GM23248 (cell line): ENCODE measurements around the gene DCUN1D1.

Experiments
- EZH2 ChIP-seq: fragments of 200-600 bp; sonication (generic); IDR thresholded peaks from 2 replicates; pipeline ENCODE4 v1.6.1; 2018; ENCODE audit warnings: antibody characterized with exemption, mild to moderate bottlenecking; ENCODE audit not compliant: insufficient read depth, poor library complexity, severe bottlenecking
- EZH2phosphoT487 ChIP-seq: fragments of 200-600 bp; sonication (generic); IDR thresholded peaks from 2 replicates; pipeline ENCODE4 v1.6.1; 2018; ENCODE audit warnings: antibody characterized with exemption, moderate library complexity, mild to moderate bottlenecking, low read depth; ENCODE audit not compliant: insufficient read depth

GRCh38 chr3:182973047-182973446 lies 7.3 kb downstream of the DCUN1D1 start:
- TF ChIP-seq EZH2phosphoT487 (no peak), EZH2 (no peak)
